HG03442 (cell line): Measurements from ENCODE around the gene SDE2.
"Not testable (repeated sequence)": the region's sequence is repeated elsewhere in the genome, so short reads cannot be mapped to it uniquely, and the experiment has no call there.

Experiments
- ATAC-seq: cut with Tn5 transposase; IDR thresholded peaks from one replicate; pipeline ENCODE4 v1.9.1; 2021; ENCODE audit warnings: mild to moderate bottlenecking, moderate library complexity; ENCODE audit not compliant: unreplicated experiment

Gene SDE2

GRCh38 chr1:226007126-226007892 is 8.2 kb upstream of the SDE2 start:
- ATAC-seq = not testable (repeated sequence)

GRCh38 chr1:226006686-226007085 is 7.5 kb upstream of the SDE2 start:
- no peak for ATAC-seq

GRCh38 chr1:226004396-226004795 is 5.3 kb upstream of the SDE2 start:
- no peak for ATAC-seq

GRCh38 chr1:226003502-226004170 is 4.5 kb upstream of the SDE2 start:
- no peak for ATAC-seq

- ATAC-seq = no peak
Measured at GRCh38 chr1:226002667-226003501, 3.7 kb upstream of the SDE2 start.

- ATAC-seq = no peak
Measured at GRCh38 chr1:226001963-226002666, 3.0 kb upstream of the SDE2 start.

GRCh38 chr1:226001088-226001487 is 1.9 kb upstream of the SDE2 start:
- ATAC-seq = no peak

- ATAC-seq = not testable (repeated sequence)
Measured at GRCh38 chr1:226000493-226001081, 1.4 kb upstream of the SDE2 start.

GRCh38 chr1:225999912-226000337 is 782 bp upstream of the SDE2 start:
- peak; percentile 18 for ATAC-seq

- peak; percentile 10 for ATAC-seq
Measured at GRCh38 chr1:225998560-225999226, 450 bp downstream of the SDE2 start.

- ATAC-seq = no peak
Measured at GRCh38 chr1:225996946-225997545, 2.1 kb downstream of the SDE2 start.

GRCh38 chr1:225995919-225996864 is 3.0 kb downstream of the SDE2 start:
- no peak for ATAC-seq

- no peak for ATAC-seq
Measured at GRCh38 chr1:225990705-225991464, 8.3 kb downstream of the SDE2 start.

- no peak for ATAC-seq
Measured at GRCh38 chr1:225987491-225988316, 11.4 kb downstream of the SDE2 start.

GRCh38 chr1:225981714-225982113 is 17.4 kb downstream of the SDE2 start:
- ATAC-seq = no peak

- no peak for ATAC-seq
Measured at GRCh38 chr1:225980005-225980836, 18.9 kb downstream of the SDE2 start.
